ENCODE results near the gene CTBP2. TPM values are rescaled to one million over a fixed set of nuclear protein-coding genes. Genes with fewer than 3 reads are reported as not detected.

CTBP2 gene
- total and polyA plus RNA-seq, 11 donors, result 10.1 to 45.5 (median 29.1) TPM

GRCh38 chr10:125134916-125135770 is 25.2 kb downstream of the CTBP2 start:
- DNase-seq (no peak), ATAC-seq (no peak)
- Histone ChIP-seq H3K4me1 (peaks cover 0 to 86% (median 39%) of the 10 kb centered on the region in 12 donors), H3K27me3 (no peaks in the 10 kb centered on the region), H3K27ac (no peak overlapping the region), H3K4me3 (no peak overlapping the region), H3K9me3 (peaks cover 0 to 8% (median 0%) of the 10 kb centered on the region in 12 donors), H3K36me3 (peaks cover 0 to 29% (median 20%) of the 10 kb centered on the region in 9 donors)
- intact Hi-C loops (cut with DNase I), result loop anchor here in 1 of 10 donors (10.0 kb wide), 1 partner anchor 50 kb away; no protein-coding TSS in a partner anchor
- TF ChIP-seq CTCF (IDR thresholded peaks at IDR 0.05) (no peak), POLR2A (IDR thresholded peaks at IDR 0.05) (no peak)
- WGBS, 4 donors, result 85 to 87% (median 87%) methylated on average over 16 to 20 of the region's 20 CpGs

- Histone ChIP-seq H3K4me3 (no peak overlapping the region), H3K27ac (no peak overlapping the region), H3K36me3 (peaks cover 0 to 31% (median 20%) of the 10 kb centered on the region in 9 donors), H3K9me3 (peaks cover 0 to 8% (median 0%) of the 10 kb centered on the region in 12 donors), H3K27me3 (no peaks in the 10 kb centered on the region), H3K4me1 (peaks cover 0 to 87% (median 43%) of the 10 kb centered on the region in 12 donors)
- intact Hi-C loops (cut with DNase I), result loop anchor here in 1 of 10 donors (10.0 kb wide), 1 partner anchor 50 kb away; no protein-coding TSS in a partner anchor
- WGBS, 4 donors, result 69 to 77% (median 75%) methylated on average over 7 to 11 of the region's 11 CpGs
- TF ChIP-seq CTCF (IDR thresholded peaks at IDR 0.05) (no peak), POLR2A (IDR thresholded peaks at IDR 0.05) (no peak)
- DNase-seq (no peak), ATAC-seq (peak in 3 of 4 donors; percentile 25 to 36 (median 30))
These were observed 25.9 kb downstream of the CTBP2 start for GRCh38 chr10:125134483-125134848.

GRCh38 chr10:125133696-125134482 is 26.5 kb downstream of the CTBP2 start:
- Histone ChIP-seq H3K27ac (no peak overlapping the region), H3K27me3 (no peaks in the 10 kb centered on the region), H3K4me3 (no peak overlapping the region), H3K4me1 (peaks cover 0 to 89% (median 47%) of the 10 kb centered on the region in 12 donors), H3K9me3 (peaks cover 0 to 8% (median 0%) of the 10 kb centered on the region in 12 donors), H3K36me3 (peaks cover 0 to 37% (median 20%) of the 10 kb centered on the region in 9 donors)
- TF ChIP-seq CTCF (IDR thresholded peaks at IDR 0.05), result no peak
- no peak for TF ChIP-seq POLR2A (IDR thresholded peaks at IDR 0.05)
- 61 to 78% (median 76%) methylated on average over 11 to 14 of the region's 14 CpGs for WGBS, 4 donors
- no peak for DNase-seq
- intact Hi-C loops (cut with DNase I), result loop anchor here in 1 of 10 donors (10.0 kb wide), 1 partner anchor 49 kb away; no protein-coding TSS in a partner anchor
- no peak for ATAC-seq
